Islet of Langerhans (tissue), 1 donor: ENCODE results near the gene ADARB2.

ENCODE experiments used
- FAIRE-seq: peaks from one replicate; lab custom pipeline; 2011; peaks lifted over from hg19 to GRCh38; lab: Jason Lieb, UNC

Gene ADARB2

DNA sequence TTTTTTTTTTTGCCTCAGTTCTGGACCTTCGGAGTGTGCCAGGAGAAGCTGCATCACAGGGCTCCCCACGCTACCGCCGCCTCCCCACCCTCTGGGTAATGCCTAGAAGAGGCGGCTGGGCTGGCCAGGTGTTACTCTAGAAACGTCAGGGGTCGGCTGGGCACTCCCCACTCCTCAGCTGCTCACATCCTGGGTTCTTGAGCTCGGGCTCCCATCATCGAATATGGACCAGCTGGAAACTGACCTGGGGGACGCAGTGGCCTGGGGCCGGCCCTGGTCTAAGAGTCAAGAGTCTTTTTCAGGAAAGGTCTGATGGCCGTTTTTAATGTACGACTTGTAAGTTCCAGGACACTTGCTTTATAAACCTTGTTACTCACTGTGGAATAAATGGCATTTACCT lies 354.6 kb downstream of the ADARB2 start:
- FAIRE-seq, result no peak

DNA sequence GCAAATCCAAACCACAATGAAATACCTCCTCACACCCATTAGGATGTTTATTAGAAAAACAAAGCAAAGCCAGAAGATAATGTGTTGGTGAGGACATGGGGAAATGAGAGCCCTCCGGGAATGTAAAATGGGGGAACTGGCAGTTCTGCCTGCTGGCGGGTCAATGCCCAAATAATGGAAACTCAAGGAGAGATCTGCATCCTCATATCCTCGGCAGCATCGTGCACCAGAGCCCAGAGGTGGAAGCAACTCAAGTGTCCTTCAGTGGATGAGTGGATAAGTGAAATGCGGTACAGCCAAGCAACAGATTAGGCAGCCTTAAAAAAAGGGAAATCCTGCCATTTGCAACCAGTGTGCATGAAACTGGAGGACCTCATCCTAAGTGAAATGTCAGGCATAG lies 356.0 kb downstream of the ADARB2 start:
- no peak for FAIRE-seq

DNA sequence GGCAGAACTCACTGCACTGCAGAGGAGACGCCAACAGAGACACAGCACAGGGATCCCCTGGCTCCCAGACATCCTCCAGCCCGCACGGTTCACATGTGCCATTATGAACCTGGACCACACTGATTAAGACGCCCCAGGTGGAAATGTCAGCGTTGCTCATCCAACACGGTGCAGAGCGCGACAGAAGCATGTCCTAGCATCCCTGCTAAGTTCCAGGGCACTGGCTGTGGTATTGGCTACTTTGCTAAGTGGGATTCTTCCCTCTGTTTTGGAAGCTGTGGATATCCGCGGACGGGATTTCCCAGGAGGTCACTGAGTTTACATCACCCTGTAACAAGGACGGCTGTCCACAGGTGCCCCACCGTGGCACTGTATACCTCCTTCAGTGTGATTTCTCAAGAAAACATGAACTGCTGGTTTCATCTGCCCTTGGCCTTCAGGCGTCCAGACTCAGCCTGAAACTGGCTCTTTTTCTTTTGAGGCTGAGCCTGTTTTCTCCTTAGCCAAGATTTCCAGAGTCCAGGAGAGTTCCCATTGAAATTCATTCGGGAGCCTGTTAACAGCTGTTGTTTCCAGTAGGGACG lies 357.1 kb downstream of the ADARB2 start:
- no peak for FAIRE-seq

DNA sequence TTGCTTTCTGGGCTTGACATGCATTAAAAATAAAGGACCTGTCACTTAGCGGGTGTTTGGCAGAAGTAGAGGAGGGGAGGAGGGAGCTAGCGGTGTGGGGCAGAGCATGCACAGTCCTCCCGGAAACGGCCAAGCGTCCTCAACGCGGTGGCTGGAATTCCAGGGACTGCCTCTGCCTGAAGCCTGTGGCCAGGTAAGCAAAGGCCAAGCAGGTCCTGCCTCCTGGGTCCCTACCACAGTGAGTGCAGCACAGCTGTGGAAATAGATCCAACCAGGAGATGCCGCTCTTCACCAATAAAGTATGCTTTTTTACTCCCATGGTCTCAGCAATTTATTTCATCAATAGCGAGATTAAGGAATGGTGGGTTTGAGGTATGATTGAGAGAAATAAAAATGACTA lies 357.7 kb downstream of the ADARB2 start:
- no peak for FAIRE-seq

DNA sequence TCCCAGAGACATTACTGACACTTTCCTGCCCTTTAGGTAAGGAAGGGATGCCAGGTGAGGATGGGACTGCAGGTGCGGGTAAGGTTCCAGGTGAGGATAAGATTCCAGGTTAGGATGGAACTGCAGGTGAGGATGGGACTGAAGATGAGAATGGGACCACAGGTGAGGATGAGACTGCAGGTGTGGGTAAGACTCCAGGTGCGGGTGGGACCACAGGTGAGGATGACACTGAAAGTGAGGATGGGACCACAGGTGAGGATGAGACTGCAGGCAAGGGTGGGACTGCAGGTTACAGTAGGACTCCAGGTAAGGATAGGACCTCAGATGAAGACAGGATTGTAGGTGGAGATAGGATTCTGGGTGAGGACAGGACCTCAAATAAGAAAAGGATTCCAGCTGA lies 358.9 kb downstream of the ADARB2 start:
- FAIRE-seq, result no peak

DNA sequence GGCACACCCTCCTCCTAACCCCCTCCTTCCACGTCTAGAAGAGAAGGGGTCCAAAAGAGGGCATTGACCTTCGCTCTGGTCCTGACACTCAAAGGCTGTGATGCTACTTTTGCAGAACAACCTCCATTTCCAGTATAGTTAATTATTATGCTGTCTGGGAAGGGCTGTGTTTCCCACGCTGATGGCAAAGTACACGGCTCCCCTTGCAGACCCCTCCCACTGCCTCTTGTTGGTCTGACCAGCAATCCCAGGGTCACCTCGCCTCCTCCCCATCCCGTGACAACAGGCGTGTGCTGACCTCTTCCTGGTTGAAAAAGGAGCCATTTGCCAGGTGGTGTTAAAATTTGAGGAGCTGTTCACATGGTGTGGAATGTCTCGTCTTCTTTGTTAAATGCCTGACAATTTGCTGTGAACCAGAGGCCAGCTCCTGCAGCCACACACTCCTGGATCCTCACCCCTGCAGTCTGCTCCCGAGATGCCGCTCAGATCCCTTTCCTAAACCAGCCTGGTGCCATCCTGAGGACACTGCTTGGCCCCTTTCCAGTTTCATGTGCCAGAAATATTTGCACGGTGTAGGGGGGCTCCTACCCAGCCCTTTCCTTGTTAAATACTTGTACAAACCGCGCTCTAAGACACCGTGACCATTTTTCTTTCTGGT lies 359.5 kb downstream of the ADARB2 start:
- FAIRE-seq, result no peak

DNA sequence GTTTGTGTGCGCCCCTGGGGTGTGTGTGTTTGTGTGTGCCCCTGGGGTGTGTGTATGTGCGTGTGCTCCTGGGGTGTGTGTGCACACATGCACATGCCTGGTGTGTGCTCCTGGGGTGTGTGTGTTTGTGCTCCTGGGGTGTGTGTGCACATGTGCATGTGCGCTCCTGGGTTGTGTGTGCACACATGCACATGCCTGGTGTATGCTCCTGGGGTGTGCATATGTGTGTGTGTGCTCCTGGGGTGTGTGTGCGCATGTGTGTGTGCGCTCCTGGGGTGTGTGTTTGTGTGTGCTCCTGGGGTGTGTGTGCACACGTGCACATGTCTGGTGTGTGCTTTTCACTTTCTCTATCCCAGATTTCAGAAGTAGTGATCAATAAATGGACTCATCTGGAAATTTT lies 360.1 kb downstream of the ADARB2 start:
- no peak for FAIRE-seq

DNA sequence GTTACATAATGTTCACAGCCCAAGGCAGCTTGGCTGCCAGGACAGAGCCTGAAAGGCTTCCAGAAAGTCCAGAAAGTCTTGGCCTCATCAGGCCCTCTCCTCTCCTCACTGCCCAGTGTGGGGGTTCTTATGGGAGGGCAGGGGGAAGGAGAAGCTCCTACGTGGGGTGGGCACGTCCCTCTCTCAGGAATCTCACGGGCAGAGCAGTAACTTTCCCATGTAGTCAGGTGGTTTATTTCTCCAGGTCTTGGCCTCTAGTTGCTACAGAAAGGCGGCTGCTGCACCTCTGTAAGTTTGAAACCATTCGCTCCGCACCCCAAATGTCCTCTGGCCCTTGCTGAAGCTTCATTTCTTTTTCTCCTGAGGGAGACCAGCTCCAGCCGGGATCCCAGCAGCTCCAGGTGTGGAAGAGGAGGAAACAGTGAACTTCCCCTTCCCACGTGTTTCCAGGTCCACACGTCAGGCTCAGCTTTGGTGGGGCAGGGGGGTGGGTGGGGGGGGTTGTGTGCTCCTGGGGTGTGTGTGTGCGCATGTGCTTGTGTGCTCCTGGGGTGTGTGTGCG lies 360.9 kb downstream of the ADARB2 start:
- no peak for FAIRE-seq

DNA sequence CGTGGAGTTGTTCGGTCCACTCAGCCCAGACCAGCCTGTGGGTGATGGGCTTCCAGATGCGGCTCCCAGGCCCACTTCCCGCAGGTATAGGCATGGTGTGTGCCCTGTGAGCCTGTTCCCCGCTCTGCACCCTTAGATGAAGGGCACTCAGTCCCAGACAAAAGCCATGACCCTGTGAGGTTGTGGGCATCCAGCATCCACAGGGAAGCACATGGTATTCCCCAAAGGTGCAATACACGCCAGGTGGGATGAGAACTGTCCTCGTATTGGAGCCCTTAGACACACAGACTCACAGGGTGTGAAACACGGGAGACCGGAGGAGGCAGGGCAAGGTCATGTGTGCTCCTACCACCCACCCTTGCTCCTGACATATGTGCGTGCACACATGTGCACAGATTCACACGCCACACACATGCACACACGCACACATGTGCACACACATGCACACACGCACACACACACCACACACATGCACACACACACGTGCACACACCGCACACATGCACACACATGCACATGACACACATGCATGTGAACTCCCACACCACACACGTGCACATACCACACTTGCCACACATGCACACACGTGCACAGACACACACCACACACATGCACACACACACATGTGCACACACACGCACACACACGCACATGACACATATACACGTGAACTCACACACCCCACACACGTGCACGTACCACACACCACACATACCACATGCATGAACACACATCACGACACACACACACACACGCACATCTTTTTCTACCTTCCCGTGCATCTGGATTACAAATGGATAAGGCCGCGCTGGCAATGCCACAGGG lies 361.8 kb downstream of the ADARB2 start:
- no peak for FAIRE-seq

DNA sequence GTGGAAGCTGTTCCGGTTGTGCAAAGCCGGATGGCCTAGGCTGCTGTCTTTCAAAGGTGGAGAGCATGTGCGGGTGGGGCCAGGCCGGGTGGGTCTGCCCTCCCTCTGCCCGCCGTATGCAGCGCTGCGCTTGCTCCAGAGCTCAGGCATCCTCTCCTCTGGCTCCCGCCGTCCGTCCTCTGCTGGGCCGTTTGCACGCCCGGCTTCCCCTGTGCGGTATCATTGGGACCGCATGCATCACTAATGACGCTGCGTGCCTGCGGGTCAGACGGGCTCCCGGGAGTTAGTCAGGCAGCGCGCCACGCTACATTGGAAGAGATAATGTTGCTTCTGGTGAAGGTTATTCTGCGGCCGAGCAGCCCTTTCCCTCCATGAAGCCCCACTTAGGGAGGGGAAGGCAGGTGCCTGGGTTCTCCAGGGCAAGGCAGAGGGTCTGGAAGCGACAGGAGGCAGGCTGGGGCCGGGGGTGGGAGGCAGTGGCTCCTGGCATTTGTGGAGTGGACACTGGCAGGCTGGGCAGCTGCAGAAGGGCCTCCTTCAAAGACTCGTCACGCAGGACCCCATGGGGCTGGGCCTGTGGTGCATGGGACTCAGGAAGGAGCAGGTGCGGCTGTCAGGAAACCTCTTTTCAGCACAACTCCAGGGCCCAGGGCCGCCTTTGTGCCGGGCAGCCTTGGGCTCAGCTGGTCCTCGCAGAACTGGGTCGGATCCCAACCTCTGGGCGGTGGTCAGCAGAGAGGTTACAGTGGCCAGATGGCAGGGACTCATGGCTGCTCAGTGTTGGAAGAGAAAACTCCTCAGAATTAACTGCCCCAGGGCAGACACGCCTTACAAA lies 362.6 kb downstream of the ADARB2 start:
- FAIRE-seq, result no peak

DNA sequence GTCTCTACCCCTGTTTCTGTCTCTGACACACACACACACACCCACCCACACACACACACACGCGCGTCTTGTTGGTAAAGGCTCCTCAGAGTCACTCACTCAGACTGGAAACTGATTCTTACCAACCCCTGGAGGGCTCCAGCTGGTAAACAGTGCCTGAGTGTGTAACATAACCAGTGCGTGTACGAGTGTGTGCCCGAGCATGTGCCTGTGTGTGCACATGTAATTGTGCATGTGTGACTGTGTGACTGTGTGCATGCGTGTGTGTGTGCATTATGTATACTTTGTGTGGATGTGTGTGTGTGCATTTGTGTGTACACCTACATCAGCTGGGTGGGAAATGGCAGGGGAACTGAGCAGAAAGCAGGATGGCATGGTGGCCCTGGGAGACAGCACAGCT lies 364.0 kb downstream of the ADARB2 start:
- no peak for FAIRE-seq

DNA sequence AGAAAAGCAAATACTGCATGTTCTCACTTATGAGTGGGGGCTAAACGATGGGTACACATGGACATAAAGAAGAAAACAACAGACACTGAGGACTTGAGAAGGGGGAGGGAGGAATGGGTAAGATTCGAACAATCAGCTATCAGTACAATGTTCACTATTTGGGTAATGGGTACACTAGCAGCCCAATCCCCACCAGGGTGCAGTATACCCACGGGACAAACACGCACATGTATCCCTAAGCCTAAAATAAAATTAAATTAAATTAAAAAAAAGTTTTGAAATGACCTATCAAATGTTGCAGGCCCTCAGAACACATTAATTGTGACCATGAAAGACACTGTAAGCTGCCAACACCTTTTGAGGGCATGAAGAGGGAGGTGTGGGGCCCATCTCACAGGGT lies 365.1 kb downstream of the ADARB2 start:
- no peak for FAIRE-seq

DNA sequence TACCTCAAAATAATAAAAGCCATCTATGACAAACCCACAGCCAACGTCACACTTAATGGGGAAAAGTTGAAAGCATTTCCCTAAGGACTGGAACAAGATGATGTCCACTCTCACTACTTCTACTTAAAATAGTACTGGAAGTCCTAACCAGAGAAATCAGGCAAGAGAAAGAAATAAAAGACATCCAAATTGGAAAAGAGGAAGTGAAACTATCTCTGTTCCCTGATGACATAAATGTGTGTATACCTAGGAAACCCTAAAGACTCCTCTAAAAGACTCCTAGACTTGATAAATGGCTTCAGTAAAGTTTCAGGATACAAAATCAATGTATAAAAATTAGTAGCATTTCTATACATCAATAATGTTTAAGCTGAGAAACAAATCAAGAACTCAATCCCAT lies 367.0 kb downstream of the ADARB2 start:
- no peak for FAIRE-seq

DNA sequence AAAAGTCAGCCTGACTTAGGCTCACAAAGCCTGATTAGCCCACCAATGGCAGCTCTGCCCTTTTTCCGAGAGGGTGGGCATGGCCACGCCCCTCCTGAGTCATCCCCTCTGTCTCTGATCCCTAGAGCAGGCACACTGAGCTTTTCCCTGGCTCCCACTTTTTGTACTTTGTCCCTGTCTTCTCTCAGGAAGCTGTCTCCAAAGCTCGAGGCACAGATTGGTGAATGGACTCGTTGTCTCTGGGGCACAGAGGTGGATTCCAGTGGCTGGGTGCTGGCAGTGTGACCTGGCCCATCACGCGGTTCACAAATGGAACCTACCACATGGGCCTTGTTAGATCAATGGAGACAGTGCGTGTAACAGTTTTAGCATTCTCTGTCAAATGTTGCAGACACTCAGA lies 367.7 kb downstream of the ADARB2 start:
- FAIRE-seq, result no peak

DNA sequence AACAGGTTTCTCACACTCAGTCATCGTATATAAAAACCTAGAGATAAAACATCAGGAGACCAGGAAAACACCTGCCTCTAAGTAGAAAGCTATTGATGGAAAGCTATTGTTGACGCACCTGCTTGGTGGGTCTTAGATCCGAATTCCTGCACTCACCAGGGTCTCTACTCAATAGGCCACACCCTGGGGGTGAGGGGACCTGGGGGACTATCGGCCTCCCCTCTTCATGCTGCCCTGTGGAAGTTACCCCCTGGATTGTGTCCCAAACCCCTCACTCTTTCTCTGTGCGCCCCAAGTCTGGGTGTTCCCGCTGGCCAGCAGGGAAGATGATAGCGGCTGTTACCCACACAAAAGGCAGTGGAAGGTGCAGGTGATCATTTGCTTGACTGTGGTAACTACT lies 368.1 kb downstream of the ADARB2 start:
- no peak for FAIRE-seq

DNA sequence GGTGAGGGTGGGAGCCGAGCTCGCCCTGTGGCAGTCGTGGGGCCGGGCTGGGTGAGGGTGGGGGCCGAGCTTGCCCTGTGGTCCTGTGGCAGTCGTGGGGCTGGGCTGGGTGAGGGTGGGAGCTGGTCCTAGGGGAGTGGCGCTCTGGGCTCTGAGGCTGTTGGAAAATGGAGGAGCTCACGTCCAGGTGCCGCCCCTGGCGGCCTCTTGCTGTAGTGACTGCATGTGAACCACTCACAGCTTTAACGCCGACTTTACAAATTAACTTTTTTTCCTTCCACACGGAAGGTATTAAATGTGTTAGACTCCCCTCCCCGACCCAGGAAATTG lies 368.5 kb downstream of the ADARB2 start:
- no peak for FAIRE-seq

DNA sequence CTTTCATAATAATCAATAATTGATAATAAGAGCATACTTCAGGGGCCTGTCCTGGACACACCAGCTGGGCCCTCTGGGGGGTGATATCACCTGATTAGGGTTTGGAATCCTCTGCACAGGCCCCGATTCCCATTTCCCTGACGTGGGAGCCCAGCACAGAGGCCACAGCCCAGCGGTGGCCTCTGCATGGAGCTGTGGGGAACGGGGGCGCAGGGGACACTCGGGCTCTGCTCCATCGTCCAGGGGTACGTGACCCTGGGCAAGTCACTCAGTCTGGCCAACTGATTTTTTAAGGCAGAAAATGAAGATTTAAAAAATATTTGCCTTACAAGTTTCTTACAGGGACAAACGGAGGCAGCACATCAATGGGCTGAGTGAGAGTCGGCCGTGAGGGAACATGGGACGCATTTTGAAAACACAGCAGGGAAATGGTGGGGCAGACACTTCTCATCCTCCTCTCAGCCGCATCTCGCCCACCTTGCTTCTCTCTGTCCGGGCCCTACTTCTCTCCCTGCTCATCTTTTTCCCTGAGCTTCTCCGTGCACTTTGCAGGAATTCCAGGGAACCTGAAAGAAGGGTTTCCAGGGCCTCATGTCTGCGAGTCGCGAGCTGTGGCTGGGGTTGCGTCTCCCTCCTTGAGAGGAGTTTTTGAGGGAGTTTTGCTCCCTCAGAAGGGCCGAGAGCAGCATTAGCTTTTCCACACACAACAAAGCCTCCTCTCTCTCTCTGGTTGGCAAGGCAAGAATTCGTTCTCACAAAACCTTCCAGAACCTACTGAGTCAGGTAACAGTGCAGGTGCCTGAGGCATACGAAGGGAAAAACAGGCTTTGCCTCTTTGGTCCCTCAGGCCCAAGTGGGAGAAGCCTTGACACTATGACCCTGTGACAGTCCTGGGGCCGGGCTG lies 369.1 kb downstream of the ADARB2 start:
- FAIRE-seq, result no peak

DNA sequence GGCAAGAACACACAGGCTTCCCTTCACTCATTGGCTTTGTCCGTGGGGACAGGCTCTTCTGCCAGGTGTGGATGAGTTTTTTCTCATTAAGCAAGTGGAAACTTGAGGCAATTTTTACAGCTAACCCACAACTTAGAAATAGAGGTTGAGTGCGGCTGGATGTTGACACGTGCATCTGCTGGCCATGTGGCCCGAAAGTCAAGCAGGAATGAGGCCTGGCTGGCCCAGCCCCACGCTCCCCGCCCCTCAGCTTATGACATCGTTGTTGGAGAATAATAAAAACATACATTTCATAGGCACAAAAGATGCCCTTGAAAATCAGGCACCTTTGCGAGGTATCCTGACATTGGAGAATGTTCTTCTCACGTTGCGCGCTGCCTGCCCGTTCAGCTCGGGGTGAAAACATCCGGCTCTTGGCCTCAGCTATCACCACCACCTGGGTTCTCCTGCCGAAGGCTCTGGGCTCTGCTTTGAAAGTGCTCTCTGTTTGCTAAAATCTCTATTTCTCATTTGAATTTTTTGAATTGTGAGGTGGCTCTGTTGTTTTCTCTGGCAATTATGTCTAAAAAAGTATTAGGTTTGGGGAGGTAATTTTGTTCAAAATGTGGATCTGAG lies 370.4 kb downstream of the ADARB2 start:
- FAIRE-seq, result no peak

DNA sequence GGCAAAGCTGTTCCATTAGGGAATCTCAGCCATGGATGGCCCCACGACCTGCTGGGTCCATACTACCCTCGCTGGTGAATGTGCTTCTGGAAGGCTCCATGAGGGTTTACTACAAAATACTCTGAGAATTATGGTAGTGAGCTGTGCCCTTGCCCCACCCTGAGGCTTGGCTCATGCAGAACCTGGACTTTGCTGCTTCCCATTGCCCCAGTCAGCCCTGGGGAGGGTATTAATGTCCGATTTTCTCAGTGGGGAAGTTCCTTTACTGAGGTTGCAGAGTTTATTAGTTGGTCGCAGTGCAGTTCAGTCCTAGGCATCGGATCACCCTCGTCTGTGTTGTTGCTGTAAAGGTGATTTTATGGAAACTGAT lies 371.0 kb downstream of the ADARB2 start:
- FAIRE-seq, result no peak

DNA sequence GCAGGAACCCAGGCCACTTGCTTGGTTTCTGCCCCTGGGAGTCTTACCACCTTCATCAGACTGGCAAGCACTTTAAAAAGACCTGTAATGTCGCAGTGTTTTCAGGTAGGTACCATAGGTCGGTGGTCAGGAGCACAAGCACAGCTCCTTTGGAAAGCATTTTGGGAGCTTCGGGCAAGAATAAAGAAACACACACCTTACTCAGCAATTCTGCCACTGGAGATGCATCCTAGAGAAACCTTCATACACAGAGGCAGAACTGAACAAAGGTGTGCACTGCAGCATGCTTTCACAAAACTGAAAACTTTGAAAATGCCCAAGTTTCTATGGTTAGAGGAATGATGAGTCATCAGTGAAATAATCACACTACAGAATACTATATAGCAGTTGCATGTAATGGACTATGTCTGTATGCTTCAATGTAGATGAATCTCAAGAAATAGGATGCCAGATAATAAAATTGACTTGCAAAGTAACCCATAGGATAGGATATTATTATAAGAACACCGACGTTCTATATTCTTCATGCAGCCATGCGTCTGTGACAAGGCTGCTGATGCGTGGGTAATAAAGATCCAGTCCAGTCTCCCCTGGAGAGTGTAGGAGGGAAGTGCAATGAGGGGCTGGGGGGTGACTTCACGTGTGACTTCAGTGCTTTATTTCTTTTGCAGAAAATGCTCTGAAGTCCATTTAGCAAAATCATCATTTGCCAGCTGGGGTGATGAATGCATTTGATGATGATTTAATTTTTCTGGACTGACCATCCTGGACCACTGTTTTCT lies 371.6 kb downstream of the ADARB2 start:
- no peak for FAIRE-seq
